ENCODE measurements around the gene YIPF1.
"Not testable (repeated sequence)": the region's sequence is repeated elsewhere in the genome, so short reads cannot be mapped to it uniquely, and the experiment has no call there.

The YIPF1 gene

DNA sequence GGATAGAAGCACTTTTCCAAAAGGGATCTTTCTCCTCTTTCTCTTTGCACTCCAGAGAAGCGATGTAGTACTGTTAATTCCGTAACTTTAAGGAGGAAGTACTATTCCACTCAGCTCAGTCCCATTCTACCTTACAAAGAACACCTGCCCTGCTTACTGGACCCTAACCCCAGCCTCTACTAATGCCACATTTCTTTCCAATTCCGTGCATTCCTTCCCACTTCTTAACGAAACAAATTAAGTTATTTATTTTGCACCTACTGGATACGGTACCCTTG lies 52.0 kb downstream of the YIPF1 start:
- Mint-ChIP-seq H3K9me3 (no peaks in the 10 kb centered on the region), H3K4me3 (peak overlapping the region; percentile 95), H3K27me3 (no peaks in the 10 kb centered on the region), H3K27ac (peak overlapping the region; percentile 100), H3K36me3 (no peaks in the 10 kb centered on the region), H3K4me1 (peaks cover 36% of the 10 kb centered on the region)
- ATAC-seq: peak; percentile 27

DNA sequence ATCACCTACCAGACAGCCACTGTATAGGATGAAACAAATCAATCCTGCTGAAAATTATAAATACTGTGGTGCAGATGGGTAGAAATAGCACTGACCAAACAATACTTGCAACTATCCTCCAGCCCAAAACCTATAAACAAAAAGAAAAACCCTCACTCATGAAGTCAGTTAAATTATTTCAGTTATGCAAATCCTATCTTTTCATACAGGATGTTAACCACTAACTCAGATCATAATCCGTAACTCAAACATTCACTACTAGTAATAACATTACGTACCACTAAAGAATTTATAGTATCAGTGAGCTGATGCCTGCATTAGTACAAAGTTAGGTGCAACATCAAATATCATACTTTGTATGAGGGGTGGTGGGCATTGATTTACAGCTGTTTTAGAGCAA lies 54.1 kb downstream of the YIPF1 start:
- Mint-ChIP-seq H3K9me3 (no peaks in the 10 kb centered on the region), H3K27me3 (no peaks in the 10 kb centered on the region), H3K27ac (peak overlapping the region; percentile 37), H3K36me3 (peaks cover 7% of the 10 kb centered on the region), H3K4me1 (peaks cover 36% of the 10 kb centered on the region), H3K4me3 (no peak overlapping the region)
- ATAC-seq: no peak

DNA sequence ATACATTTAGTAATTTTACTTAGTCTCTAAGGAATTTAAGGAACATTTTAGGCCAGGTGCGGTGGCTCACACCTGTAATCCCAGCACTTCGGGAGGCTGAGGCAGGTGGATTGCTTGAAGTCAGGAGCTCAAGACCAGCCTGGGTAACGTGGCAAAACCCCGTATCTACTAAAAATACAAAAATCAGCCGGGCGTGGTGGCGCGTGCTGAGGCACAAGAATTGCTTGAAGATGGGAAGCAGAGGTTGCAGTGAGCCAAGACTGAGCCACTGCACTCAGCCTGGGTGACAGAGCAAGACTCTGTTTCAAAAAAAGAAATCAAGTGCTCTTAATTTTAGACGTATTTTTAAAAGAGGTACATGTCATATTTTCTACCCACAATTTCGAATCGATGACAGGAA lies 54.8 kb downstream of the YIPF1 start:
- no peak for ATAC-seq
- Mint-ChIP-seq H3K36me3 (peaks cover 14% of the 10 kb centered on the region), H3K27me3 (no peaks in the 10 kb centered on the region), H3K27ac (no peak overlapping the region), H3K4me3 (no peak overlapping the region), H3K9me3 (no peaks in the 10 kb centered on the region), H3K4me1 (peaks cover 36% of the 10 kb centered on the region)

DNA sequence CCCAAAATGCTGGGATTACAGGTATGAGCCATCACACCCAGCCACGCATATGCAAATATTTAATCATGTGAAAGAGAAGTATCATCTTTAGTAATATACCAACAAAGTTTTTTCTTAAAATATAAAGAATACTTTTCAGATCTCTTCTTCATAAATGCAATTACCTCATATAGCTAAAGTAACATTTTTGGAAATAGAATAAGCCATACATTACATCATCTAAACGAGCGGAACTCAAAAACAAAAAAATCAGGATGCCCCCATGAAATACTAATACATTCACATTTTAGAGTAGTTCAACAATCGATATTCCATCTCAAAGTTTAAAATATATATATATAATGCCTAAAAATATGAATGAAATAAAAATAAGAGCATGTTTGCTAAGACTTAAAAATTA lies 56.2 kb downstream of the YIPF1 start:
- no peak for ATAC-seq
- peaks cover 22% of the 10 kb centered on the region for H3K36me3 Mint-ChIP-seq
- H3K4me1 Mint-ChIP-seq: peaks cover 36% of the 10 kb centered on the region
- H3K4me3 Mint-ChIP-seq: no peak overlapping the region
- no peaks in the 10 kb centered on the region for H3K27me3 Mint-ChIP-seq
- H3K9me3 Mint-ChIP-seq: no peaks in the 10 kb centered on the region
- H3K27ac Mint-ChIP-seq: no peak overlapping the region

DNA sequence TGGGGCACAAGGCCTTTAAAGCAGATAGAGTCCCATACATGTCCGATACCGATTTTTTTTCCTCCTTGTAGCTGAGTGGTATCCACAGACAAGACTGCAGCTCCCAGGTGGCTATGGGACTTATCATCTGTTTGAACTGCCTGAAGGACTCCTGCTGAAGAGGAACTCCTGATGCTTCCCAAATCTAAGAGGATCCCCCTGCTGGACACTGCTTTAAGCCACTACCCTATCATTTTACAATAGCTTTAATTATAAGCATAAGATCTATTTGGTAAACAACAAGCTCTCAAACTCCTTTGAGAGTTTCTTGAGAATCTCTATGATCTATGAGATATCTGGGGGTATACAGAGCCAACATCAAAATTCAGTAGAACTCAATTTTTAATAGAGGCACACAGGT lies 63.2 kb downstream of the YIPF1 start:
- H3K4me3 Mint-ChIP-seq: no peak overlapping the region
- H3K4me1 Mint-ChIP-seq: no peaks in the 10 kb centered on the region
- no peak overlapping the region for H3K27ac Mint-ChIP-seq
- ATAC-seq: no peak
- H3K27me3 Mint-ChIP-seq: no peaks in the 10 kb centered on the region
- H3K36me3 Mint-ChIP-seq: peaks cover 45% of the 10 kb centered on the region
- H3K9me3 Mint-ChIP-seq: no peaks in the 10 kb centered on the region

DNA sequence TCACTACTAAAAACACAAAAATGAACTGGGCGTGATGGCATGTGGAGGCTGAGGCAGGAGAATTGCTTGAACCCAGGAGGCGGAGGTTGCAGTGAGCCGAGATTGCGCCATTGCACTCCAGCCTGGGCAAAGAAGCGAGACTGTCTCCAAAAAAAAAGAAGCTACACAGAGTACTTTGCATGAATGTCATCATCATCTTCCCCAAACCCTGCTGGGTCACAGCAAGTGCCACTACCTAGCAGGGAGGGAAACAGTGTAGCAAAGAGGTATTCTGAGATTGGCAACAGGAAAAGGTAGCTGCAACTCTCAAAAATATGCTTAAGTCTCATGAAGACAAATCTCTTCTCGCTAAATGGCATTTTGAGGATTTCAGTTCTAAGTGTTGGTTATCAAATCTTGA lies 64.3 kb downstream of the YIPF1 start:
- no peaks in the 10 kb centered on the region for H3K9me3 Mint-ChIP-seq
- no peak for ATAC-seq
- no peak overlapping the region for H3K4me3 Mint-ChIP-seq
- no peaks in the 10 kb centered on the region for H3K27me3 Mint-ChIP-seq
- H3K27ac Mint-ChIP-seq: no peak overlapping the region
- peaks cover 45% of the 10 kb centered on the region for H3K36me3 Mint-ChIP-seq
- H3K4me1 Mint-ChIP-seq: no peaks in the 10 kb centered on the region

DNA sequence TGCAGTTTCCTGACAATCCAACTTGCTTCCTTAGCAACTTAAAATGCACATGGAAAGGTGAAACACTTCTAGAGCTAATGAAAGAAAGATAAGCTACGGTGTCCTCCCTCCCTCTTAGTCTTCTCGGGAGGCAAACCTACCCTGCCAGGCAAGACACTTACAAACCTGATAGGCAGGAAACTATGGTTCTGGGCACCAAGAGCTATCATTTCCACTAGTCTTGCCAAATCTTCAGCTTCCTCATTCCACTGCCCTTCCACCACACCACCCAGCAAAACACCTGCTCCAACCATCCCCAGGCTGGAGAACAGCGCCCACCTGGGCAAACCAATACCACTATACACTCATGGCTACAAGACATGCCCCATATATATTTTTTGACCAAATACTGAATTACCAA lies 66.7 kb downstream of the YIPF1 start:
- peaks cover 49% of the 10 kb centered on the region for H3K36me3 Mint-ChIP-seq
- no peak overlapping the region for H3K27ac Mint-ChIP-seq
- H3K4me3 Mint-ChIP-seq: no peak overlapping the region
- no peaks in the 10 kb centered on the region for H3K4me1 Mint-ChIP-seq
- no peaks in the 10 kb centered on the region for H3K27me3 Mint-ChIP-seq
- ATAC-seq: no peak
- no peaks in the 10 kb centered on the region for H3K9me3 Mint-ChIP-seq

DNA sequence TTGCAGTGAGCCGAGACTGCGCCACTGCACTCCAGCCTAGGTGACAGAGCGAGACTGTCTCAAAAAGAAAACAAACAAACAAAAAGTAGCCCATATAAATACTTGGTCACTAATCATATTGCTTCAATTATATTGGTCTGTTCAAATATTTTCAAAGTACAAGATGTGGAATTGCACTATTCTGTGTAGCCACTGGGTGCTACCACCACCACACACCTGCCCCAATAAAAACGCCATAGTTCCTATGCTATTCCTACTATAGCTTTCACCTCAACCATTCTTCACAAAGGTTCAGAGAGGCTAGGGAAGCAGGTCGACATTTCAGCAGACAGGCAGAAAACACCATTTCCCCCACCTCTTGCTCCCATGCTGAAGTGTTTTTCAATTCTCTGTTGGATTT lies 68.2 kb downstream of the YIPF1 start:
- H3K9me3 Mint-ChIP-seq: no peaks in the 10 kb centered on the region
- no peaks in the 10 kb centered on the region for H3K27me3 Mint-ChIP-seq
- H3K4me1 Mint-ChIP-seq: no peaks in the 10 kb centered on the region
- ATAC-seq: no peak
- H3K4me3 Mint-ChIP-seq: no peak overlapping the region
- peaks cover 55% of the 10 kb centered on the region for H3K36me3 Mint-ChIP-seq
- no peak overlapping the region for H3K27ac Mint-ChIP-seq

DNA sequence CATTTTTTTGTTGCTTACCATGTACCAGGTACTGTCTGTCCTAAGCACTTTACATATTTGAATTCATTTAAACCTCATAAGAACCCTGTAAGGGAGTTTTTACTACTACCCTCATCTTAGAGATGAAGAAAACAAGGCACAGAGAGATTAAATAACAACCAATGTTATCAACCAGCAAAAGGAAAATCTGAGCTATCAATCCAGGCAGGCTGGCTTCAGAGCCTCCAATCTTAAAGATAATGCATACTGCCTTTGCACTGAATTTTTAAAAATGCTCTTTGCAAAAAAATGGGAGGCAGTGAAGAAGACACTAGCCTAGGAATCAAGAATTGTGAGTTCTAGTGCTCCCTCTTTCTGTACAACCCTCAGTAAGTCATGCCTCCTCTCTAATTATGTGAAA lies 70.2 kb downstream of the YIPF1 start:
- H3K27ac Mint-ChIP-seq: no peak overlapping the region
- no peaks in the 10 kb centered on the region for H3K4me1 Mint-ChIP-seq
- H3K9me3 Mint-ChIP-seq: no peaks in the 10 kb centered on the region
- peaks cover 65% of the 10 kb centered on the region for H3K36me3 Mint-ChIP-seq
- no peak for ATAC-seq
- H3K27me3 Mint-ChIP-seq: no peaks in the 10 kb centered on the region
- H3K4me3 Mint-ChIP-seq: no peak overlapping the region

DNA sequence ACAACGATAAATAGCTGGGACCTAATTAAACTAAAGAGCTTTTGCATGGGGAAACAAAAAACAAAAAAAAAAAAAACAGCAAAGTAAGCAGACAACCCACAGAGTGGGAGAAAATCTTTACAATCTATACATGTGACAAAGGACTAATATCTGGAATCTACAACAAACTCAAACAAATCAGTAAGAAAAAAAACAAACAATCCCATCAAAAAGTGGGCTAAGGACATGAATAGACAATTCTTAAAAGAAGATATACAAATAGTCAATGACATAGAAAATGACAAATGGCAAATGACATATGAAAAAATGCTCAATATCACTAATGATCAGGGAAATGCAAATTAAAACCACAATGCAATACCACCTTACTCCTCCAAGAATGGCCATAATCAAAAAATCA lies 73.0 kb downstream of the YIPF1 start:
- peaks cover 85% of the 10 kb centered on the region for H3K36me3 Mint-ChIP-seq
- H3K4me3 Mint-ChIP-seq, ATAC-seq, H3K27me3 Mint-ChIP-seq, H3K27ac Mint-ChIP-seq, H3K4me1 Mint-ChIP-seq, H3K9me3 Mint-ChIP-seq: not testable (repeated sequence)

DNA sequence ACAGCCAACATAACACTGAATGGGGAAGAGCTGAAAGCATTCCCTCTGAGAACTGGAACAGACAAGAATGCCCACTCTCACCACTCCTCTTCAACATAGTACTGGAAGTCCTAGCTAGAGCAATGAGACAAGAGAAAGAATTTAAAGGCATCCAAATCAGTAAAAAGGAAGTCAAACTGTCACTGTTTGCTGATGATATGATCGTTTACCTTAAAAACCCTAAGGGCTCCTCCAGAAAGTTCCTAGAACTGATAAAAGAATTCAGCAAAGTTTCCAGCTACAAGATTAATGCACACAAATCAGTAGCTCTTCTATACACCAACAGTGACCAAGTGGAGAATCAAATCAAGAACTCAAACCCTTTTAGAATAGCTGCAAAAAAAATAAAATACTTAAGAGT lies 74.1 kb downstream of the YIPF1 start:
- H3K4me3 Mint-ChIP-seq, H3K27ac Mint-ChIP-seq, H3K9me3 Mint-ChIP-seq, ATAC-seq, H3K4me1 Mint-ChIP-seq, H3K27me3 Mint-ChIP-seq: not testable (repeated sequence)
- peaks cover 94% of the 10 kb centered on the region for H3K36me3 Mint-ChIP-seq

DNA sequence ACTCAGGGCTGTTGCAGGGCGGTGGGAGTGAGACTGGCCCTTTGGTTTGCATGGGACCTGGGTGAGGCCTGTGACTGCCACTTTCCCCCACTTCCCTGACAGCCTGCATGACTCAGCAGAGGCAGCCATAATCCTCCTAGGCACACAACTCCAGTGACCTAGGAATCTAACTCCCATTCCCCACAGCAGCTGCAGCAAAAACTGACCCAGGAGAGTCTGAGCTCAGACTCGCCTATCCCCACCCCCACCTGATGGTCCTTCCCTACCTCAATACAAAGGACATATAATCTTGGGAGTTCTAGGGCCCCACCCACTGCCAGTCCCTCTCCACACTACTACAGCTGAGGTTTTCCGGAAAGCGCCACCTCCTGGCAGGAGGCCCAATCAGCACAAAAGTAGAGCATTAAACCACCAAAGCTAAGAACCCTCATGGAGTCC lies 78.2 kb downstream of the YIPF1 start:
- H3K9me3 Mint-ChIP-seq: no peaks in the 10 kb centered on the region
- H3K27me3 Mint-ChIP-seq: no peaks in the 10 kb centered on the region
- ATAC-seq: no peak
- H3K4me3 Mint-ChIP-seq: no peak overlapping the region
- no peak overlapping the region for H3K27ac Mint-ChIP-seq
- H3K36me3 Mint-ChIP-seq: peaks cover 84% of the 10 kb centered on the region
- H3K4me1 Mint-ChIP-seq: peaks cover 6% of the 10 kb centered on the region

DNA sequence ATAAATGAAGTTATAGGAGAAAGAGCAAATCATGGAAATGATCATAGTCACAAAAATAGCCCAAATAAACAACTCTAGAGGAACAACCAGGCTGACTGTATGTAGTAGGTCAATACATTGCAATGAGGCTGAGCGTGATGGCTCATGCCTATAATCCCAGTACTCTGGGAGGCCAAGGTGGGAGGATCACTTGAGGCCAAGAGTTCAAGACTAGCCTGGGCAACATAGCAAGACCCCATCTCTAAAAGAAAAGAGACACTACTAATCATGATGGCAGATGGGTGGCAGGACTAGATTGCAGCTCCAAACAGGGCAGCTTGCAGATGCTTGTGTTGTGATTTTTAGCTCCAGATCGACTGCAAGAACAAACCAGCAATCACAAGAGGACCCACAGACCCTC lies 79.1 kb downstream of the YIPF1 start:
- Mint-ChIP-seq H3K27me3 (no peaks in the 10 kb centered on the region), H3K9me3 (no peaks in the 10 kb centered on the region), H3K4me1 (peaks cover 6% of the 10 kb centered on the region), H3K27ac (no peak overlapping the region), H3K36me3 (peaks cover 77% of the 10 kb centered on the region), H3K4me3 (no peak overlapping the region)
- ATAC-seq: no peak

DNA sequence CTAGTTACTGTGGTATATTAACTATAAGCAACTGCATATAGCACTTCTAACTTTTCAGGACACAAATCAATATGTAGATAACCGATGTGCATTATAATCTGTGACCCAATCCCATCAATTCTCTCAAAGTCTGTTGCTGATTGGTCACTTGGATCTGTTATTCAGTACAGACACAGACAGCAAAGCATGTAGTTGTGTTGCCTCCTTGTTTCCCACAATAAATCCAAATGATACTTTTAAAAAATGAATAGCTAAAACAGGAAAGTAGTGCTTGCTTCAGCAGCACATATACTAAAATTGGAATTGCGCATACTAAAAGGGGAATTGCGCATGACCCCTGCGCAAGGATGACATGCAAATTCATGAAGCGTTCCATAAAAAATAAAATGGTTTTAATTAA lies 79.6 kb downstream of the YIPF1 start:
- ATAC-seq: no peak
- H3K9me3 Mint-ChIP-seq: no peaks in the 10 kb centered on the region
- H3K4me1 Mint-ChIP-seq: peaks cover 6% of the 10 kb centered on the region
- peaks cover 72% of the 10 kb centered on the region for H3K36me3 Mint-ChIP-seq
- no peak overlapping the region for H3K27ac Mint-ChIP-seq
- H3K27me3 Mint-ChIP-seq: no peaks in the 10 kb centered on the region
- no peak overlapping the region for H3K4me3 Mint-ChIP-seq

DNA sequence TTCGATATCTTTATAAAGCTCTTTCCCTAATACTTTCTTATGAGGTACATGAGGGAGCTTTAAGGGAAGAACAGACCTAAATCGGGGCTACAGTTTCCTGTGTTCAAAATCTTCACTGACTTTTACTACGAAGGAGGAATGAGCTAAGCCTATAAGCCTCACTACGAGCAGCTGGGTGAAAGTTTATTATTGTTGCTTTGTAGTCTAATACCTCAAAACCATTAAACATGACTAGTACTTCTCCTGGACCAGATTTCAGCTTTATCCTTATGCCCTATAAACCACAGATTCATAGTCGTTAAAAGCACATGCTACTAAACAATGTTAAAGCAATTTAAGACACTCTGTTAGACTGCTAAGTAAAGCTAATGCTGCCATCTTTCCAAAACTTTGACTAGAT lies 81.7 kb downstream of the YIPF1 start:
- no peaks in the 10 kb centered on the region for H3K9me3 Mint-ChIP-seq
- peaks cover 6% of the 10 kb centered on the region for H3K4me1 Mint-ChIP-seq
- H3K27me3 Mint-ChIP-seq: no peaks in the 10 kb centered on the region
- no peak for ATAC-seq
- H3K27ac Mint-ChIP-seq: no peak overlapping the region
- peaks cover 67% of the 10 kb centered on the region for H3K36me3 Mint-ChIP-seq
- H3K4me3 Mint-ChIP-seq: no peak overlapping the region

DNA sequence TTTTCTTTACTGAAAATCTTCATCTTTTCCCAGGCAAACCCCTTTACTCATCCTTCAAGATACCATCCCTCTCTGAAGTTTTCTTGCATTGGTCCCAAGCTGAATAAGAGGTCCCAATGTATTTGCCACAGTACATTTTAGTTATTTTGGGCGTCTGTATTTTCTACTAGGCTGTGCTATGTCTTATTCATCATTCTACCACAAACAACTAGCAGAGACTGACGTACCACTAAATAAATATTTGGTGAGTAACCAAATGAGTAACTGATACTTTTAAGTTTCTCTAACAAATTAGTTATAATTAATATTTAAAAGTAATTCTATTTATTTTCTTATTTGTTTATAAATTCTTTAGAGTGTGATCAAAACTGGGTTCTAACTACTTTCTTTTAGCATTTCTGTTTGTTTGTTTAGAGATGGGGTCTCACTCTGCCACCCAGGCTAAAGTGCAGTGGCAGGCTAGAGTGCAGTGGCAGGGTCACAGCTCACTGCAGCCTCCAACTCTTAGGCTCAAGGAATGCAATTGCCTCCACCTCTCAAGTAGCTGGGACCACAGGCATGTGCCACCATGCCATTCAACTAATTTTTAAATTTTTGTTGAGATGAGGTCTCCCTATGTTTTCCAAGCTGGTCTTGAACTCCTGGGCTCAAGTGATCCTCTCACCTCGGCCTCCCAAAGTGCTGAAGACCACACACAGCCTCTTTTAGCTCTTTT lies 84.6 kb downstream of the YIPF1 start:
- Mint-ChIP-seq H3K36me3 (peaks cover 59% of the 10 kb centered on the region), H3K9me3 (no peaks in the 10 kb centered on the region), H3K4me3 (no peak overlapping the region), H3K27ac (no peak overlapping the region), H3K4me1 (no peaks in the 10 kb centered on the region), H3K27me3 (no peaks in the 10 kb centered on the region)
- no peak for ATAC-seq

DNA sequence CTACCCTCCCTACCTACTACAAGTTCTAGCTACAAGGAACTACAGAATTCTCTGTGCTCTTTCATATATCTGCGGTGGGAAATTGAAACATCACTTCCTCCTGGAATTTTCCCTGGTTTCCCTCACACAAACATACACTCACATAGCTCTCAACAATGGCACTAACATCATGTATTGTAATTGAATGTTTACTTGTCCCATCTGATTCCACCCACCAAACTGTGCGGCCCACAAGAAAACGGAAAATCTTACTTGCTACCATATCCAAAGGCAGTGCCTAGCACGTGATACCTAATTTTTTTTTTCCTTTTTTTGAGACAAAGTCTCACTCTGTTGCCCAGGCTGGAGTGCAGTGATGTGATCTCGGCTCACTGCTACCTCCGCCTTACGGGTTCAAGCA lies 85.4 kb downstream of the YIPF1 start:
- Mint-ChIP-seq H3K27ac (no peak overlapping the region), H3K4me1 (no peaks in the 10 kb centered on the region), H3K4me3 (no peak overlapping the region), H3K36me3 (peaks cover 62% of the 10 kb centered on the region), H3K9me3 (no peaks in the 10 kb centered on the region), H3K27me3 (no peaks in the 10 kb centered on the region)
- ATAC-seq: no peak
